Measurements from ENCODE around the gene UGT2B17.

DNA sequence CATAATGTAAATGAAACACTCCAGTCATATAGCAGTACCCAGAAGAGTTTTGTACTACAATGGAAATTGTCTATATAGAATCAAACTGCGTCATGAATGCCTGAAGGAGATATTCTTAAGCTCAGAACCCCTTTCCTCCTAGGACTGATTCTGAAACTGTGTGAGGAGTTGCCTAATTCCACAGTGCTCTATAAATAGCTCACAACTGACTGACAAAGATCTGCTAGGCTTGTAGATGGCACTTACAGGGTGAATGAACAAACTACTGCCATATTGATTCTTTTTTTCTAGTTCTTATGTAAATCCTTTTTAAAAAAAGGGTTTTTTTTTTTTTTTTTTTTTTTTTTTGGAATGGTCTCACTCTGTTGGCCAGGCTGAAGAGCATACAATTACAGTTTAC lies 30.1 kb upstream of the UGT2B17 start:
- no peak for TF ChIP-seq EZH2 (conservative IDR thresholded peaks at IDR 0.05; ENCODE audit: low read depth, low read length)
- TF ChIP-seq YY1 (IDR thresholded peaks at IDR 0.05; ENCODE audit: insufficient read depth, insufficient replicate concordance, low read depth, low read length), result no peak

Measured in HepG2 (cell line).